ENCODE results near the gene SMIM10. TPM values are rescaled to one million over a fixed set of nuclear protein-coding genes. Genes with fewer than 3 reads are reported as not detected.

Gene SMIM10
- total RNA-seq, 1 donor from 2014 or later, result 4.1 TPM

DNA sequence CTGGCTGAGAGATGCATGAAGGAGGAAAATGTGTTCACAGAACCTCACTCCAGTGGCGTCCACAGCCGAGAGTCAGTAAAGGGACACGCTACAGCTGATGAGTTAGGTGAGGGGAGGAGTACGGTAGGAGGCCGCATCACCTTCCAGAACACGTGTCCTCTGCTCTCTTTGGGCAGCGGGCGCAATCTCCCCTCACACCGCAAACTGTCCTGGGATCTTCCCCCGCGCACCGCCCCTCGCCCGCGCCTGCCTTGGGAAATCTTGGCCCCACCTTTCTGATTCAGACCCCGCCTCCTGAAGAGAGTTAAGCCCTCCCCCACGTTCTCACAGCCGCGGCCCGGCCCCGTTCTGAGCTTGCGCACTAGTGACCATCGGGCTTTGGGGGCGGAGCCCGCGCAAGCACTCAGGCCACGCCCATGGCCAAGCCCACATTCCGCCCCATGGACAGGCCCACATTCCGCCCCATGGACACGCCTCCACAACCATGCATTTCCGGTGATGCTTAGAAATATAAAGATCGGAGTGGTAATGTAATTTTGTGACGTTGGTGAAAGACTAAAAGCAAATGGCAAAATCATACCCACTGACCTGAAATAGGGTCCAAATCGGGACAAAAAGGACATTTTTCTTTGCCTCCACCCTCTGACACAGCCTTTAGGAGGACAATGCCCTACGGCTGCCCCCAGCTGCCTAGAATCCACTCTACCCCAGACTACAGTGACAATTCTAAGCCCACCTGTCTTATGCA, 13.3 kb downstream of the SMIM10 start:
- no peaks in the 10 kb centered on the region for H3K4me1 ChIP-seq
- ATAC-seq (peak; percentile 99 to 100), DNase-seq (peak; percentile 92)
- TF ChIP-seq CTCF (IDR thresholded peaks at IDR 0.05), result no peak
- no peaks in the 10 kb centered on the region for H3K9me3 ChIP-seq
- intact Hi-C loops (cut with DNase I), result no loop called here
- H3K27me3 ChIP-seq (ENCODE audit: low read depth), result no peaks in the 10 kb centered on the region
- H3K27ac ChIP-seq, result peak overlapping the region; percentile 36
- H3K4me3 ChIP-seq, result peak overlapping the region; percentile 52
- H3K36me3 ChIP-seq, result no peaks in the 10 kb centered on the region

GRCh38 chrX:135006187-135006586, 15.4 kb downstream of the SMIM10 start:
- no peak for DNase-seq
- ATAC-seq, result no peak
- Histone ChIP-seq H3K4me3 (no peak overlapping the region), H3K36me3 (no peaks in the 10 kb centered on the region), H3K27ac (no peak overlapping the region), H3K4me1 (no peaks in the 10 kb centered on the region), H3K9me3 (no peaks in the 10 kb centered on the region), H3K27me3 (ENCODE audit: low read depth) (no peaks in the 10 kb centered on the region)
- intact Hi-C loops (cut with DNase I), result no loop called here
- no peak for TF ChIP-seq CTCF (IDR thresholded peaks at IDR 0.05)

DNA sequence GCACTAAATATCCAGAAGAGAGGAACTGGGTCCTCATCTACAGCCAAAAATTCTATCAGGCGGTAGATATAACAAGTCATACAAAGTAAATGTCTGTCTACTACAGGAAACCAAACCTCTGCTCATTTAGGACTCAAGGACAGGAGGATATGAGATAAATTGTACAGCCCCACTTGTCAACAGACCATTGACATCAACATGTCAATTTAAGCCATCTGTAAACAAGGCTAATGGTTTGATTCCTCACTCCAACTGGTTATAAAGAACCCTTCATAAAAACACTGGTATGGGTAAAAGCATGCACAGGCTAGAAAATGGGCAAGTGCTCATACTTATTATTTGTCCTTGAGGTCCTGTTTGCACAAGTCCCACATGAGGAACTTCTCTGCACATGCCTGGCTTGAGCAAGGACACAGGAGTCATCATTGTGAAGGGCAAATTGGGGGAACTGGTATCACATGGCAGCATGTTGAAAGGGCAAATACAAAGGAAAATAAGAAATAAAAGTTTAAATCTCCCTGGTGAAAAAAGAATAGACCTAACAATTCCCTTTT, 18.3 kb downstream of the SMIM10 start:
- intact Hi-C loops (cut with DNase I), result no loop called here
- H3K27ac ChIP-seq, result no peak overlapping the region
- H3K4me1 ChIP-seq, result no peaks in the 10 kb centered on the region
- H3K36me3 ChIP-seq, result no peaks in the 10 kb centered on the region
- no peaks in the 10 kb centered on the region for H3K27me3 ChIP-seq (ENCODE audit: low read depth)
- TF ChIP-seq CTCF (IDR thresholded peaks at IDR 0.05), result no peak
- no peaks in the 10 kb centered on the region for H3K9me3 ChIP-seq
- ATAC-seq (no peak), DNase-seq (no peak)
- H3K4me3 ChIP-seq, result no peak overlapping the region

- Histone ChIP-seq H3K36me3 (no peaks in the 10 kb centered on the region), H3K27ac (no peak overlapping the region), H3K4me1 (no peaks in the 10 kb centered on the region), H3K4me3 (no peak overlapping the region), H3K27me3 (ENCODE audit: low read depth) (no peaks in the 10 kb centered on the region), H3K9me3 (no peaks in the 10 kb centered on the region)
- intact Hi-C loops (cut with DNase I), result no loop called here
- DNase-seq (no peak), ATAC-seq (no peak)
- TF ChIP-seq CTCF (IDR thresholded peaks at IDR 0.05), result no peak
These were observed 19.0 kb downstream of the SMIM10 start for GRCh38 chrX:135009838-135010237.

GRCh38 chrX:135010921-135011320, 20.1 kb downstream of the SMIM10 start:
- Histone ChIP-seq H3K36me3 (no peaks in the 10 kb centered on the region), H3K27me3 (ENCODE audit: low read depth) (no peaks in the 10 kb centered on the region), H3K4me3 (no peak overlapping the region), H3K9me3 (no peaks in the 10 kb centered on the region), H3K4me1 (no peaks in the 10 kb centered on the region), H3K27ac (no peak overlapping the region)
- intact Hi-C loops (cut with DNase I), result no loop called here
- DNase-seq, result no peak
- no peak for ATAC-seq
- TF ChIP-seq CTCF (IDR thresholded peaks at IDR 0.05), result no peak
